DOHH2 (cell line): Measurements from ENCODE around the gene SH3PXD2A.
"Not testable (repeated sequence)": the region's sequence is repeated elsewhere in the genome, so short reads cannot be mapped to it uniquely, and the experiment has no call there.

ENCODE experiments used
- H3F3A ChIP-seq: fragments of 200-600 bp; sonication (generic), shearing (Covaris generic); 2 replicates; pipeline ENCODE4 v1.6.0; 2016; ENCODE audit warnings: antibody characterized with exemption, mild to moderate bottlenecking; ENCODE audit not compliant: control insufficient read depth, insufficient read depth
- H3K27ac ChIP-seq: fragments of 200-600 bp; sonication (generic); 2 replicates; pipeline ENCODE4 v1.5.1; 2014; ENCODE audit warnings: low read depth, mild to moderate bottlenecking, low read length, moderate library complexity
- H3K27me3 ChIP-seq: fragments of 200-600 bp; sonication (generic); 2 replicates; pipeline ENCODE4 v1.6.1; 2014; ENCODE audit warnings: mild to moderate bottlenecking, low read length, mixed read lengths; ENCODE audit not compliant: control insufficient read depth
- H3K36me3 ChIP-seq: fragments of 200-600 bp; sonication (generic); 2 replicates; pipeline ENCODE4 v1.6.1; 2014; ENCODE audit warnings: mild to moderate bottlenecking, low read length, moderate library complexity, mixed read lengths; ENCODE audit not compliant: control insufficient read depth
- H3K4me1 ChIP-seq: fragments of 200-600 bp; sonication (generic); 2 replicates; pipeline ENCODE4 v1.6.1; 2014; ENCODE audit warnings: mild to moderate bottlenecking, low read length, mixed read lengths; ENCODE audit not compliant: control insufficient read depth
- H3K4me2 ChIP-seq: fragments of 200-600 bp; sonication (generic); 2 replicates; pipeline ENCODE4 v1.6.0; 2014; ENCODE audit warnings: mild to moderate bottlenecking, low read length, moderate library complexity
- H3K4me3 ChIP-seq: fragments of 200-600 bp; sonication (generic); 2 replicates; pipeline ENCODE4 v1.5.1; 2014; ENCODE audit warnings: mild to moderate bottlenecking, low read length, mixed read lengths
- H3K79me2 ChIP-seq: fragments of 200-600 bp; sonication (generic); 2 replicates; pipeline ENCODE4 v1.6.1; 2014; ENCODE audit warnings: mild to moderate bottlenecking, low read length, mixed read lengths; ENCODE audit not compliant: control insufficient read depth
- H3K9me2 ChIP-seq: fragments of 200-600 bp; sonication (generic); replicated peaks from 2 replicates; pipeline ENCODE4 v1.6.1; 2014; ENCODE audit warnings: mild to moderate bottlenecking, low read length, mixed read lengths; ENCODE audit not compliant: control insufficient read depth
- H3K9me3 ChIP-seq: fragments of 200-600 bp; sonication (generic); 2 replicates; pipeline ENCODE4 v1.6.1; 2014; ENCODE audit warnings: antibody characterized with exemption, low read length, mixed read lengths; ENCODE audit not compliant: control insufficient read depth, insufficient read depth
- H4K20me1 ChIP-seq: fragments of 200-600 bp; sonication (generic); 2 replicates; pipeline ENCODE4 v1.6.0; 2014; ENCODE audit warnings: low read depth, mild to moderate bottlenecking, antibody characterized with exemption, low read length, moderate library complexity; ENCODE audit not compliant: control insufficient read depth, insufficient read depth
- CTCF ChIP-seq: fragments of 200-600 bp; sonication (generic); IDR thresholded peaks from one replicate; pipeline ENCODE4 v1.5.1; 2014; ENCODE audit warnings: antibody characterized with exemption, mild to moderate bottlenecking, low read depth, low read length; ENCODE audit not compliant: poor library complexity, severe bottlenecking
- EZH2phosphoT487 ChIP-seq: fragments of 200-600 bp; sonication (generic); IDR thresholded peaks from 2 replicates; pipeline ENCODE4 v1.6.1; 2017; ENCODE audit warnings: borderline replicate concordance, mild to moderate bottlenecking, antibody characterized with exemption, low read length, moderate library complexity, mixed read lengths

SH3PXD2A gene

GRCh38 chr10:103845972-103846371 is 9.4 kb downstream of the SH3PXD2A start:
- Histone ChIP-seq H3K27me3 (peaks cover 10% of the 10 kb centered on the region), H3F3A (no peaks in the 10 kb centered on the region), H3K9me2 (no peaks in the 10 kb centered on the region), H3K27ac (no peak overlapping the region), H3K4me3 (no peak overlapping the region), H3K36me3 (no peaks in the 10 kb centered on the region), H3K79me2 (no peaks in the 10 kb centered on the region), H4K20me1 (no peaks in the 10 kb centered on the region), H3K4me1 (peaks cover 10% of the 10 kb centered on the region), H3K4me2 (peak overlapping the region; percentile 11), H3K9me3 (no peaks in the 10 kb centered on the region)
- no peak for TF ChIP-seq CTCF
- TF ChIP-seq EZH2phosphoT487 = no peak

GRCh38 chr10:103845346-103845745 is 10.0 kb downstream of the SH3PXD2A start:
- H3F3A ChIP-seq, H3K9me2 ChIP-seq, H3K79me2 ChIP-seq, H3K4me3 ChIP-seq, H4K20me1 ChIP-seq, H3K27ac ChIP-seq, H3K36me3 ChIP-seq, H3K4me2 ChIP-seq, H3K9me3 ChIP-seq: not testable (repeated sequence)
- peaks cover 10% of the 10 kb centered on the region for H3K4me1 ChIP-seq
- H3K27me3 ChIP-seq = peaks cover 15% of the 10 kb centered on the region

- Histone ChIP-seq H3K27me3 (peaks cover 15% of the 10 kb centered on the region), H3K79me2 (no peaks in the 10 kb centered on the region), H4K20me1 (no peaks in the 10 kb centered on the region), H3F3A (no peaks in the 10 kb centered on the region), H3K4me2 (no peak overlapping the region), H3K9me3 (no peaks in the 10 kb centered on the region), H3K4me3 (no peak overlapping the region), H3K4me1 (peaks cover 10% of the 10 kb centered on the region), H3K27ac (no peak overlapping the region), H3K9me2 (no peaks in the 10 kb centered on the region), H3K36me3 (no peaks in the 10 kb centered on the region)
- TF ChIP-seq CTCF = no peak
- TF ChIP-seq EZH2phosphoT487 = no peak
Measured at GRCh38 chr10:103843854-103844570, 11.4 kb downstream of the SH3PXD2A start.

GRCh38 chr10:103843045-103843444 is 12.3 kb downstream of the SH3PXD2A start:
- H3F3A ChIP-seq = no peaks in the 10 kb centered on the region
- H3K79me2 ChIP-seq = no peaks in the 10 kb centered on the region
- H3K9me2 ChIP-seq = no peaks in the 10 kb centered on the region
- H3K27ac ChIP-seq = no peak overlapping the region
- peaks cover 15% of the 10 kb centered on the region for H3K27me3 ChIP-seq
- H3K4me1 ChIP-seq = peaks cover 10% of the 10 kb centered on the region
- H3K4me3 ChIP-seq = no peak overlapping the region
- H3K36me3 ChIP-seq = no peaks in the 10 kb centered on the region
- no peaks in the 10 kb centered on the region for H3K9me3 ChIP-seq
- no peaks in the 10 kb centered on the region for H4K20me1 ChIP-seq
- TF ChIP-seq EZH2phosphoT487 (no peak), CTCF (no peak)
- H3K4me2 ChIP-seq = no peak overlapping the region
